GM23338 (cell line): ENCODE measurements around the gene ITPR2.
A peak's percentile ranks its signal among the peaks of the same experiment; 100 is the strongest.

Experiments used
- CREB1 ChIP-seq: fragments of 250-450 bp; sonication (Bioruptor Pico); IDR thresholded peaks from 2 replicates; pipeline ENCODE4 v1.5.0; 2020; ENCODE audit warnings: low read depth, mild to moderate bottlenecking, moderate library complexity
- EZH2 ChIP-seq: fragments of 200-600 bp; sonication (generic); IDR thresholded peaks from one replicate; pipeline ENCODE4 v1.8.0; 2017; ENCODE audit warnings: antibody characterized with exemption, mild to moderate bottlenecking, low read depth; ENCODE audit not compliant: unreplicated experiment
- POLR2AphosphoS5 ChIP-seq: IDR thresholded peaks from 2 replicates; pipeline ENCODE4 v1.6.1; 2016; ENCODE audit warnings: antibody characterized with exemption, low read depth
- TF ChIP-seq, protein P1 (sequence below), 2 experiments: fragments of 200-600 bp in 1 of 2; sonication (generic) in 1 of 2; conservative IDR thresholded peaks; 2 replicates each; pipeline versions ENCODE4 v1.5.1 to v1.6.1; 2016 to 2017; ENCODE audit warnings: antibody characterized with exemption in 2 of 2, low read depth in 2 of 2, mild to moderate bottlenecking in 2 of 2, moderate library complexity in 1 of 2
- TF ChIP-seq, protein P2 (sequence below): IDR thresholded peaks from one replicate; pipeline ENCODE4 v1.6.1; 2018; ENCODE audit warnings: antibody characterized with exemption; ENCODE audit not compliant: unreplicated experiment

DNA sequence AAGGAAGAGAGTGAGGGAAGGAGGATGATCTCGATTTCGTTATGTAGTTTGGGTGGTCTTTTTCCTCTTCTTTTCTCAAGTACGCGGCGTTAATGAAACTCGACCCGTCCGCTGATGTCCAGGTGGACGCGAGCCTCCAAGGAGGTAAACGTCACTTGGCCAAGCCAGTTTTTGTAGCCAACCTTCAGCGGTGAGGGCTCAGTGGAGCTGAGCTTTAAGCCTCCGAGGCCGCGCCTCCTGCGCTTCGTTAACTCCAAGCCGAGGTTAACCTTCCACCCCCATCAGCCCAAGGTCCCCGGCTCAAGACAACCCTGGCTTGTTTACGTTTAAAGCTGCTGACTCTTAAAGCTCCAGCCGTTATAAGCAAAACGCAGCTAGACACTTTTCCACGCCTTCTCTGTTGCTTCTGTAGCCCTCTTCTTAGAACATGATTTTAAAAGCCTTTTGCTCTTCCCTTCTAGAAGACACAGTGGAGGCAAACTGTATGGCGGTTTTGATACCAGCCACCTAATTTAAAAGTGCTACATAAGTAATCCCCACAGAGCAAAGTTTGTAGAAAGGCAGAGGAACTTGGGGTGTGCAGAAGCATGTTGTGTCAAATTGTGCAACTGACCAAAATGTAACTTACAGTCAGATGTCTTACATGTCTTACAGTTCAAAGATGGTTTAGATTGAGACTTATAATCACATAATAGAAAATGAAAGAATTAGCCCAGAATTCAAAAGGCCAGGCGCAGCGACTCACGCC lies 923 bp upstream of the ITPR2 start:
- TF ChIP-seq, protein P1, sequence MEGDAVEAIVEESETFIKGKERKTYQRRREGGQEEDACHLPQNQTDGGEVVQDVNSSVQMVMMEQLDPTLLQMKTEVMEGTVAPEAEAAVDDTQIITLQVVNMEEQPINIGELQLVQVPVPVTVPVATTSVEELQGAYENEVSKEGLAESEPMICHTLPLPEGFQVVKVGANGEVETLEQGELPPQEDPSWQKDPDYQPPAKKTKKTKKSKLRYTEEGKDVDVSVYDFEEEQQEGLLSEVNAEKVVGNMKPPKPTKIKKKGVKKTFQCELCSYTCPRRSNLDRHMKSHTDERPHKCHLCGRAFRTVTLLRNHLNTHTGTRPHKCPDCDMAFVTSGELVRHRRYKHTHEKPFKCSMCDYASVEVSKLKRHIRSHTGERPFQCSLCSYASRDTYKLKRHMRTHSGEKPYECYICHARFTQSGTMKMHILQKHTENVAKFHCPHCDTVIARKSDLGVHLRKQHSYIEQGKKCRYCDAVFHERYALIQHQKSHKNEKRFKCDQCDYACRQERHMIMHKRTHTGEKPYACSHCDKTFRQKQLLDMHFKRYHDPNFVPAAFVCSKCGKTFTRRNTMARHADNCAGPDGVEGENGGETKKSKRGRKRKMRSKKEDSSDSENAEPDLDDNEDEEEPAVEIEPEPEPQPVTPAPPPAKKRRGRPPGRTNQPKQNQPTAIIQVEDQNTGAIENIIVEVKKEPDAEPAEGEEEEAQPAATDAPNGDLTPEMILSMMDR (conservative IDR thresholded peaks at IDR 0.05; ENCODE audit: low read depth in 2 of 2): no peak
- TF ChIP-seq CREB1 (CRISPR knock-in tag): peak; percentile 74
- no peak for TF ChIP-seq POLR2AphosphoS5
- TF ChIP-seq, protein P2, sequence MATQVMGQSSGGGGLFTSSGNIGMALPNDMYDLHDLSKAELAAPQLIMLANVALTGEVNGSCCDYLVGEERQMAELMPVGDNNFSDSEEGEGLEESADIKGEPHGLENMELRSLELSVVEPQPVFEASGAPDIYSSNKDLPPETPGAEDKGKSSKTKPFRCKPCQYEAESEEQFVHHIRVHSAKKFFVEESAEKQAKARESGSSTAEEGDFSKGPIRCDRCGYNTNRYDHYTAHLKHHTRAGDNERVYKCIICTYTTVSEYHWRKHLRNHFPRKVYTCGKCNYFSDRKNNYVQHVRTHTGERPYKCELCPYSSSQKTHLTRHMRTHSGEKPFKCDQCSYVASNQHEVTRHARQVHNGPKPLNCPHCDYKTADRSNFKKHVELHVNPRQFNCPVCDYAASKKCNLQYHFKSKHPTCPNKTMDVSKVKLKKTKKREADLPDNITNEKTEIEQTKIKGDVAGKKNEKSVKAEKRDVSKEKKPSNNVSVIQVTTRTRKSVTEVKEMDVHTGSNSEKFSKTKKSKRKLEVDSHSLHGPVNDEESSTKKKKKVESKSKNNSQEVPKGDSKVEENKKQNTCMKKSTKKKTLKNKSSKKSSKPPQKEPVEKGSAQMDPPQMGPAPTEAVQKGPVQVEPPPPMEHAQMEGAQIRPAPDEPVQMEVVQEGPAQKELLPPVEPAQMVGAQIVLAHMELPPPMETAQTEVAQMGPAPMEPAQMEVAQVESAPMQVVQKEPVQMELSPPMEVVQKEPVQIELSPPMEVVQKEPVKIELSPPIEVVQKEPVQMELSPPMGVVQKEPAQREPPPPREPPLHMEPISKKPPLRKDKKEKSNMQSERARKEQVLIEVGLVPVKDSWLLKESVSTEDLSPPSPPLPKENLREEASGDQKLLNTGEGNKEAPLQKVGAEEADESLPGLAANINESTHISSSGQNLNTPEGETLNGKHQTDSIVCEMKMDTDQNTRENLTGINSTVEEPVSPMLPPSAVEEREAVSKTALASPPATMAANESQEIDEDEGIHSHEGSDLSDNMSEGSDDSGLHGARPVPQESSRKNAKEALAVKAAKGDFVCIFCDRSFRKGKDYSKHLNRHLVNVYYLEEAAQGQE: no peak
- no peak for TF ChIP-seq EZH2
